ENCODE measurements around the gene PIGQ.

PIGQ gene

DNA sequence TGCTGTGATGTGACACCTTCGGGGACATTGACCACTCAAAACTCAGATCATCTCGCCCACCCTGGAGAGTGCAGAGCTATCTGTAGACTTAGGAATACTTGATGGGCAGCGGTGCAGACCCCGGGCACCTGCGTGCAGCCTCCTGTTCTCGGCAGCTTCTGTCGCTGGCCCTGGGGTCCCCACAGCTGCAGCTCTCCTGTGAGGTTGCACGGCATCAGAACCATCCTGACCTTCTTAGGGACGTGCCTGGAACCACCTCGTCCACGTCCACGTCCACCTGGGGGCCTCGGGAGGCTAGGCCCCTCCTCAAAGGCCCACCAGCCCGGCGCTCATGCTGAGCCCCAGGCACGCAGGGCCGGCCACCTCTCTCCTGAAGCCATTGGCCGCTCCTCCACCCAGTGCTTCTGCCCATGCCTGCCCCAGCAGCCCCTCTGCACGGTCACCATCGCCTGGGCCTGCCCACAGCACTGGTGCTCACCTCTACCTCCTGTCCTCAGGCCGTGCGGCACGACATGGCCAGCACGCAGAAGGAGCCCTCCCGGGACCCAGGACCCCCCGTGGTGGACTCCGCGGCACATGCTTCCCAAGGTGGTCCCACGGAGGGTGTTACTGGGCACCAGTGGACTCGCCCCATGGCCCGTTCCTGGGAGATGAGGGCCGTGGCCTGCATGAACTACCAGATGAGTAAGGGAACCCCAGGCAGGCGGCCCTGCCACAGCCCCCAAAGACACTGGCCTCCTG is 58.7 kb downstream of the PIGQ start:
- TF ChIP-seq, protein P1, sequence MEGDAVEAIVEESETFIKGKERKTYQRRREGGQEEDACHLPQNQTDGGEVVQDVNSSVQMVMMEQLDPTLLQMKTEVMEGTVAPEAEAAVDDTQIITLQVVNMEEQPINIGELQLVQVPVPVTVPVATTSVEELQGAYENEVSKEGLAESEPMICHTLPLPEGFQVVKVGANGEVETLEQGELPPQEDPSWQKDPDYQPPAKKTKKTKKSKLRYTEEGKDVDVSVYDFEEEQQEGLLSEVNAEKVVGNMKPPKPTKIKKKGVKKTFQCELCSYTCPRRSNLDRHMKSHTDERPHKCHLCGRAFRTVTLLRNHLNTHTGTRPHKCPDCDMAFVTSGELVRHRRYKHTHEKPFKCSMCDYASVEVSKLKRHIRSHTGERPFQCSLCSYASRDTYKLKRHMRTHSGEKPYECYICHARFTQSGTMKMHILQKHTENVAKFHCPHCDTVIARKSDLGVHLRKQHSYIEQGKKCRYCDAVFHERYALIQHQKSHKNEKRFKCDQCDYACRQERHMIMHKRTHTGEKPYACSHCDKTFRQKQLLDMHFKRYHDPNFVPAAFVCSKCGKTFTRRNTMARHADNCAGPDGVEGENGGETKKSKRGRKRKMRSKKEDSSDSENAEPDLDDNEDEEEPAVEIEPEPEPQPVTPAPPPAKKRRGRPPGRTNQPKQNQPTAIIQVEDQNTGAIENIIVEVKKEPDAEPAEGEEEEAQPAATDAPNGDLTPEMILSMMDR (IDR thresholded peaks at IDR 0.05; ENCODE audit: insufficient read depth, low read depth, low read length, missing control alignments), result no peak
- DNase-seq (ENCODE audit: low read depth), result no peak
- no peak overlapping the region for H3K4me3 ChIP-seq (ENCODE audit: low read length)

DNA sequence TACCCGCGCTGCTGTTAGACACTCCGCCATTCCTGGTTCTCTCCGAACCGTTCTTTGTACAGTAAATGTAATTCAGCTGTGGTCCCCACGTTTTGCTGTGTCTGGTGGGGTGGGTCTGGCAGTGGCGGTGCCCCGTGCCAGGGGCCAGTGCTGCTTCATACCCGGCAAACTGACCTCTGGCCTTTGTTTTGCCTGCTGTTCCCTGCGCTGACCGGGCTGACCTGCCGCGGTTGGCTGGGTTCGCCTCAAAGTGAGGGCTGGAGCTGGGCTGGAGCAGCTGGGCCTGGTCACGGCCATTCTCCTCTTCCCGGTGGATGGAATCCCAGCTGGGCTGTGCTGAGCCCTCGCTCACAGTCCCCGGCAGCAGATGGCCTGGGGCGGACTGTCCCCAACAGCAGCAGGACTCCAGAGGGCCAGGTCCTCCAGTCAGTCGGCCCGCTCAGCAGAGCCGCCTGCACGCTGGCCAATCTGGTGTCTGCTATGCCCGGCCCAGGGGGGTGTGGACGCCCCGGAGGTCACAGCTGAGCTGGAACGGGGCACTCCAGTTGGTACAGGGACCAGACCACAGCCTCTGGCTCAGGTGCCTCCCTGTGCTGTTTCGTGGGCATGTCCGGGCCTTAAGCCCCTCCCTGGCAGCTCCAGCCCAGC is 59.5 kb downstream of the PIGQ start:
- DNase-seq (ENCODE audit: low read depth), result no peak
- TF ChIP-seq, protein P1 (IDR thresholded peaks at IDR 0.05; ENCODE audit: insufficient read depth, low read depth, low read length, missing control alignments), result no peak
- no peak overlapping the region for H3K4me3 ChIP-seq (ENCODE audit: low read length)

DNA sequence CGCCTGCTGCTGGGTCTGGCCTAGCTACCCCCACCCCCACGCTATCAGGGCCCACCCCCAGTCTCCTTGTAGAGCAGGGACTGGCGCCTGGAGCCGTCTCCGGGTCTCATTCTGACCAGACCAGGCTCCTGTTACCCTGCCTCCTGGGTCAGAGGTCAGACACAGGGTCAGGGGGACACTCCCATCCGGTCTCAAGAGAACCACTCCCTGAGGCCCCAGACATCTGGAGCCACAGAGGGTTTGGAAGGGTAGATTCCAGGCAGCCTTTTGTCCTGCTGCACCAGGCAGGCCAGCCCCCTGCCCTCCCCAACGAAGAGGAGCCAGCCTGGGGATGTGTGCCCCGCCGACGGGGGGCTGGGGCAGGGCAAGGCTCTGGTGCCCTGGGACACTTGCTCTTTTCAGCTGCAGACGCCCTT is 60.1 kb downstream of the PIGQ start:
- TF ChIP-seq, protein P1 (IDR thresholded peaks at IDR 0.05; ENCODE audit: insufficient read depth, low read depth, low read length, missing control alignments), result no peak
- no peak for DNase-seq (ENCODE audit: low read depth)
- H3K4me3 ChIP-seq (ENCODE audit: low read length), result no peak overlapping the region

DNA sequence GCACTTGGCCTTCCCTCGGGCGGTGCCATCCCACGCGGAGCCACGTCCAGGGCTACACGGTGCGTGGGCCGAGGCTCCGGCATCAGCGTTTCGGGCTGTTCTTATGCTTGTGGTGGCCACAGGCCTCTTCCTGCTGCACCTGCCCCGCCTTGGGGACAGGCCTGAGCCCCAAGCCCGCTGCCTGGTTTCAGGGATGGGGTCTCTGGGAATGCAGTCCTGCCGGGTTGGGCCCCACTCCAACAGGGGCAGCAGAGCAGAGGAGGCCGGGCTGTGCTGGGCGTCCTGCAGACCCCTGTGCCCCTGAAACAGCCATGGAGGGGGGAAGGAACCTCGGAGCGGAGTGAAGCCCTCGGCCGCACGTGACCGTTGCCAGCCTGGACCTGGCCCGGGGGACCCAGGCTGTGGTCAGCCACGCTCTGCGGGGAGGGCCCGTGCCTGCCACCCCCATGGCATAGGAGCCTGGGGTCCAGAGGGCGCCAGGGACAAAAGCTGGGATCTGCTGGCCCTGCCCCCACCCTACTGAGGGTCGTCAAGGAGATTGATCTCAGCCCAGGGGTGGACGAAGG is 60.6 kb downstream of the PIGQ start:
- DNase-seq (ENCODE audit: low read depth), result no peak
- H3K4me3 ChIP-seq (ENCODE audit: low read length), result no peak overlapping the region
- TF ChIP-seq, protein P1 (IDR thresholded peaks at IDR 0.05; ENCODE audit: insufficient read depth, low read depth, low read length, missing control alignments), result no peak

DNA sequence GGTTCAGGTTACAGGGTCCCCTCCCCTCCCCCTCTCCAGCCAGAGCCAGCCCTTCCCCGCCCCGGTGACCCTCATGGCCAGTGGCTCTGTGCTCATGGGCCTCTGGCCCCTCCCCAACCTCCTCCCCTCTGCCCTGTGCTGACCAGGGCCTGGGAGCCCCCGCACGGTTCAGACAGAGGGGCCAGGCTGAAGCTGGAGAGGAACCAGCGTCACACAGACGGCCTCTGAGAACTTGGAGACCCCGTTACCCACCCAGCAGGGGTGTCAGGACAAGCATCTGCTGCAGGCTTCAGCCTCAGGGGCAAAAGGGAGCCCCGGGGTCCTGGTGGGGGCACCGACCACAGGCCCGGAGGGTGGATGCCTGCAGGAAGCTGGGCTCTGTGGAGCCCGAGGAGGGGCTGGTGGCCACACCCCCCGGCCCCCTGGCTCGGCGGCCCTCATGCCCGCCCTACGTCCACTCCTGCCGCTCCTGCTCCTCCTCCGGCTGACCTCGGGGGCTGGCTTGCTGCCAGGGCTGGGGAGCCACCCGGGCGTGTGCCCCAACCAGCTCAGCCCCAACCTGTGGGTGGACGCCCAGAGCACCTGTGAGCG is 61.1 kb downstream of the PIGQ start, which contains the start of gene WFIKKN1:
TSS of gene WFIKKN1 (plus strand) at position 171 of the 591 bp plus-strand sequence. CDS start at position 440, 269 bp downstream.
- no peak within 1 kb of the TSS for H3K4me3 ChIP-seq (ENCODE audit: low read length)
- DNase-seq (ENCODE audit: low read depth), result no peak
- TF ChIP-seq, protein P1 (IDR thresholded peaks at IDR 0.05; ENCODE audit: insufficient read depth, low read depth, low read length, missing control alignments), result no peak

DNA sequence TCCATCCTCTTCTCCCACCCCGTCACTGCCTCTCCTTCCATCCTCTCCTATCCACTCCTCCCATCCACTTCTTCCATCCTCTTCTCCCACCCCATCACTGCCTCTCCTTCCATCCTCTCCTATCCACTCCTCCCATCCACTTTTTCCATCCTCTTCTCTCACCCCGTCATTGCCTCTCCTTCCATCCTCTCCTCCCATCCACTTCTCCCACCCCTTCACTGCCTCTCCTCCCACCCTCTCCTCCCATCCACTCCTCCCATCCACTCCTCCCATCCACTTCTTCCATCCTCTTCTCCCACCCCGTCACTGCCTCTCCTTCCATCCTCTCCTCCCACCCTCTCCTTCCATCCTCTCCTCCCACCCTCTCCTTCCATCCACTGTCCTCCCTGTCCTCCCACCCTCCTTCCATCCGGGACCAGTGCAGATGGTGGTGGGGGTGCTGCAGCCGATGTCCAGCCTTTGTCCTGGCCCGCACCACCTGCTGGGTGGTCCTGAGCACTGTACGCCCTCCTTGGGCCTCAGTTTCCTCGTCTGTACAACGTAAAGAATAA is 62.1 kb downstream of the PIGQ start:
- TF ChIP-seq, protein P1 (IDR thresholded peaks at IDR 0.05; ENCODE audit: insufficient read depth, low read depth, low read length, missing control alignments), result no peak
- DNase-seq (ENCODE audit: low read depth), result no peak
- H3K4me3 ChIP-seq (ENCODE audit: low read length), result no peak overlapping the region

Data from epithelial cell of esophagus (primary cell).